Esophagus squamous epithelium (tissue), 5 donors: ENCODE data around the gene YEATS4. TPM values are rescaled to one million over a fixed set of nuclear protein-coding genes. Genes with fewer than 3 reads are reported as not detected.

ENCODE experiments used
- DNase-seq: peaks from one replicate; lab custom pipeline; 2025; lab: John Stamatoyannopoulos, UW
- H3K27ac ChIP-seq, 4 donors: fragments of 200-600 bp; sonication (generic); one replicate each; pipeline ENCODE4 v1.5.1; 2016 to 2019; ENCODE audit warnings: mild to moderate bottlenecking in 1 of 4
- H3K27me3 ChIP-seq, 4 donors: fragments of 200-600 bp; sonication (generic); 1 replicate in 3 of 4; 2 replicates in 1 of 4; pipeline versions ENCODE4 v1.5.1 to v1.6.0; 2017 to 2021; ENCODE audit warnings: antibody characterized with exemption in 1 of 4
- H3K36me3 ChIP-seq, 3 donors: fragments of 200-600 bp; sonication (generic); one replicate each; pipeline ENCODE4 v1.5.1; 2016 to 2019
- H3K4me1 ChIP-seq, 3 donors: fragments of 200-600 bp; sonication (generic); one replicate each; pipeline ENCODE4 v1.5.1; 2017 to 2019
- H3K4me3 ChIP-seq, 4 donors: fragments of 200-600 bp; sonication (generic); 1 replicate in 3 of 4; 2 replicates in 1 of 4; pipeline ENCODE4 v1.5.1; 2016 to 2019; ENCODE audit warnings: mild to moderate bottlenecking in 2 of 4, moderate library complexity in 1 of 4
- H3K9me3 ChIP-seq, 3 donors: fragments of 200-600 bp; sonication (generic); one replicate each; pipeline ENCODE4 v1.5.1; 2016 to 2019
- CTCF ChIP-seq, 6 experiments: fragments of 450-650 bp in 4 of 6; fragments of 200-600 bp in 2 of 6; sonication (generic) in 2 of 6; IDR thresholded peaks; one replicate each; pipeline ENCODE4 v1.5.1; 2016 to 2019; ENCODE audit warnings: antibody characterized with exemption in 6 of 6, mild to moderate bottlenecking in 4 of 6, moderate library complexity in 4 of 6
- POLR2A ChIP-seq, 4 donors: fragments of 450-650 bp; IDR thresholded peaks; one replicate each; pipeline ENCODE4 v1.6.1; 2017; ENCODE audit warnings: antibody characterized with exemption in 4 of 4, mild to moderate bottlenecking in 4 of 4, moderate library complexity in 3 of 4
- WGBS, 2 donors: methylation state at CpG; one replicate each; pipeline ENCODE4 v1.1.5; 2018; 5-methylcytosine and 5-hydroxymethylcytosine counted together
- intact Hi-C: fragments of 100-400 bp; cut with DNase I; formaldehyde crosslinking; loops from one replicate; pipeline ENCODE4 v1.15.0; 2022
- small RNA-seq, 4 donors: library from RNA; depleted of rRNA; stranded (forward); fragments of <200 nt; gene quantifications; one replicate each; pipeline ENCODE3, GENCODE V24; 2016
- total RNA-seq, 4 donors: library from RNA; depleted of rRNA; stranded (reverse); fragments of >200 nt; gene quantifications; one replicate each; pipeline ENCODE4 v1.1.0, GENCODE V29; 2016
- donor health status: DM: yes; HTN: yes; CAD: no.

The YEATS4 gene
- total RNA-seq, 4 donors from 2014 or later = 15.0 to 36.9 (median 26.2) TPM

DNA sequence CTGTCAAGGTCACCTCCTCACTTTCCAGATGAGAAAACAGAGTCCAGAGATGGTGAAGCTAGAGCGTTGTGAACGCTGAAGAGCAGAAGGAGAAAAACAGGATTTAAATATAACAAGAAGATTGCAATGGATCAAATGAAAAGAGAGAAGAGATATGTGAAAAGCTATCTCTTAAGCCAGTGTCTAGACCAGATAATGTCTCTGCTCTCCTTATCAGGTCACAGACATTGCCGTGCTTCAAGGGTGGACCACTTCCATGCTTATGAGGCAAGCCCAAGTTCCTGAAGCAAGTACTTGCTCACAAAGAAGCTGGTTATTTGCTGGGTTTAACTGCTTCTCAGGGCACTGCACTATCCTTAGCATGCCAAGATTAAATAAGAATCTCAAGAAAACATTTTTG is 79.0 kb downstream of the YEATS4 start:
- Histone ChIP-seq H3K9me3 (no peaks in the 10 kb centered on the region), H3K36me3 (no peaks in the 10 kb centered on the region), H3K27me3 (no peaks in the 10 kb centered on the region), H3K27ac (no peak overlapping the region), H3K4me3 (no peak overlapping the region), H3K4me1 (peaks cover 0 to 7% (median 0%) of the 10 kb centered on the region in 3 donors)
- TF ChIP-seq POLR2A (IDR thresholded peaks at IDR 0.05) = no peak
- TF ChIP-seq CTCF (IDR thresholded peaks at IDR 0.05) = no peak
- no peak for DNase-seq
- intact Hi-C loops = no loop called here
- WGBS, 2 donors = 88 to 89% methylated on average over 3 of the region's 3 CpGs

DNA sequence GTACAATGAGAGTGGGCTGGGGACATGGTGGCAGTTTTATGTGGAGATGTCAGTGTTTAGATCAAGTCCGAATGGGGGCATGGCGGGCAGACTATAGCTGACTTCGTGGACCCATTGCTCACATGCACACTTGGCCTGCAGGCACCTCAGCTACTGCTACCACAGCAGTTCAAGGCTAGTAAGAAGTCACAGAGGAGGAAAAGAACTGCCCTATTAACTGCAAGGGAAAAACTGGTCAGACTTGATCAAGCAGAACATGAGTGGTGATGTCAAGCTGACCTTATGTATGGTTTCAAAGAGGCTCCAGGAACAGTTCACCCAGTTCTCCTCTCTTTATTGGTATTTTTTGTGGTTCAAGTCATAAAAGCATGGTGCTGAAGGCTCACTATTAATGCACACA is 80.5 kb downstream of the YEATS4 start:
- intact Hi-C loops = no loop called here
- H3K27me3 ChIP-seq = no peaks in the 10 kb centered on the region
- TF ChIP-seq POLR2A (IDR thresholded peaks at IDR 0.05) (no peak), CTCF (IDR thresholded peaks at IDR 0.05) (no peak)
- peaks cover 0 to 7% (median 0%) of the 10 kb centered on the region in 3 donors for H3K4me1 ChIP-seq
- no peaks in the 10 kb centered on the region for H3K36me3 ChIP-seq
- no peak for DNase-seq
- H3K9me3 ChIP-seq = no peaks in the 10 kb centered on the region
- 80 to 97% methylated on average over 3 of the region's 3 CpGs for WGBS, 2 donors
- no peak overlapping the region for H3K4me3 ChIP-seq
- H3K27ac ChIP-seq = no peak overlapping the region

Small RNA genes lying within 50 kb of the gene (small RNA-seq; reads per million reads assigned to genes)
- 0 reads per million in 4 donors for gene RN7SL804P

Other genes starting within 250 kb of the YEATS4 start
- gene CPSF6, start 120.2 kb upstream of the YEATS4 start, total RNA-seq = 10 to 100 TPM; 16.5 to 34.3 (median 20.5) TPM
- 100 to 1,000 TPM in 1 of 4 donors, 10 to 100 TPM in 1, 1 to 10 TPM in 2; 2.7 to 121 (median 23.2) TPM for gene LYZ, start 11.4 kb upstream of the YEATS4 start, total RNA-seq
- 10 to 100 TPM; 22.6 to 42.0 (median 29.2) TPM for gene FRS2, start 110.6 kb downstream of the YEATS4 start, total RNA-seq
- gene CCT2, start 225.7 kb downstream of the YEATS4 start, total RNA-seq = 100 to 1,000 TPM in 3 of 4 donors, 10 to 100 TPM in 1; 45.4 to 164 (median 156) TPM